OCI-LY7 (cell line): Measurements from ENCODE around the gene IGLL5.

Experiments used
- CTCF ChIP-seq: fragments of 200-600 bp; sonication (generic); conservative IDR thresholded peaks from 2 replicates; pipeline ENCODE4 v1.5.1; 2014; ENCODE audit warnings: mild to moderate bottlenecking, antibody characterized with exemption, low read length, moderate library complexity, mixed read lengths
- EZH2phosphoT487 ChIP-seq: fragments of 200-600 bp; sonication (generic); IDR thresholded peaks from 2 replicates; pipeline ENCODE4 v1.6.1; 2018; ENCODE audit warnings: low read depth, borderline replicate concordance, mild to moderate bottlenecking, mixed run types, antibody characterized with exemption, low read length, moderate library complexity, mixed read lengths

DNA sequence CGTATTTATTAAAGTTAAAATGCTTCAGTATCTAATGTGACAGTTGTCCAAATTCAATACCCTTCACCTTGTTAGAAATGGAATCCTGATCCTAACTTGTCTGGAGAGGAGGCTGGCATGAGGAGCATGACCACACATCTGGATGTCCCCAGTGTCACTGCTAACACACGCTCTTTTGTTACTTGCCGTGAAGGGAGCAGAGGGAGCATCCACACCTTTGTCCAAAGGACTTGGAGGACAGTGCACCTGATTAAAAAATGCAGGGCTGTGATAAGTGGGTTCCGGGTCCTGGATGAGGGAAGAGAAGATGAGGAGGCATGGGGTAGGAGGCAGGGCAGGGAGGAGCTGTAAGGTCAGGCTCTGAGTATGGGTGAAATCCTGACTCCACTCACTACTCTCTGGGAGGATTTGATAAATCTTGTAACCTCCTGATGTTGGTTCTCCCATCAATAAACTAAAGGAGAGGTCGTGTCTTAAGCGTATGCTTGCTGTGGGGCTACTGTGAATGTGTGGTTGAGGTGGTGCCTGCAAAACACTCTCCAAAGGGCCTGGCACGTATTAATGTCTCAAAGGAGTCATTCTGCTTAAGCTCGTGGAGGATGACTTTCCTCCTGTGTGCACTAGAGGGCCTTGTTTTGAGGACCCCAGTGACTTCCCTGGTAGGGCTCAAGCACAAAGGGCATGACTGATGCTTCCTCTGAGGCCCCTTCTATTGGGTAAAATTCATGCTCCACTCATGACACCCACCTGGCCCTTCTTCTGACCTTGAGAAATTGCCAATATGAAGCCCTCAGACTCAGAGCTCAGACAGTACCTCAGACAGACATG, 16.8 kb upstream of the IGLL5 start:
- TF ChIP-seq CTCF (peak; percentile 83), EZH2phosphoT487 (no peak)
